HG02798 (cell line): ENCODE measurements around the gene BCL2L1.
A peak's percentile ranks its signal among the peaks of the same experiment; 100 is the strongest.
"Not testable (repeated sequence)": the region's sequence is repeated elsewhere in the genome, so short reads cannot be mapped to it uniquely, and the experiment has no call there.

Experiments
- ATAC-seq: cut with Tn5 transposase; IDR thresholded peaks from one replicate; pipeline ENCODE4 v1.9.1; 2021; ENCODE audit warnings: mild to moderate bottlenecking; ENCODE audit not compliant: unreplicated experiment, poor library complexity

BCL2L1 gene

GRCh38 chr20:31722257-31723068 lies at the start of gene BCL2L1:
Gene BCL2L1 (minus strand): TSS chr20:31722868. CDS start chr20:31722218, 650 bp downstream.
- ATAC-seq = peak; percentile 20

GRCh38 chr20:31770243-31770642 lies 47.6 kb upstream of the BCL2L1 start:
- no peak for ATAC-seq

- no peak for ATAC-seq
These were observed 47.0 kb upstream of the BCL2L1 start for GRCh38 chr20:31769681-31770080.

- ATAC-seq = no peak
These were observed 45.1 kb upstream of the BCL2L1 start for GRCh38 chr20:31767805-31768204.

- no peak for ATAC-seq
These were observed 42.1 kb upstream of the BCL2L1 start for GRCh38 chr20:31764641-31765305.

- no peak for ATAC-seq
These were observed 38.0 kb upstream of the BCL2L1 start for GRCh38 chr20:31760519-31761240.

GRCh38 chr20:31759836-31760518 lies 37.3 kb upstream of the BCL2L1 start:
- no peak for ATAC-seq

- ATAC-seq = no peak
These were observed 36.3 kb upstream of the BCL2L1 start for GRCh38 chr20:31758991-31759390.

- ATAC-seq = no peak
These were observed 35.9 kb upstream of the BCL2L1 start for GRCh38 chr20:31758521-31758920.

- no peak for ATAC-seq
These were observed 34.6 kb upstream of the BCL2L1 start for GRCh38 chr20:31757254-31757653.

GRCh38 chr20:31751126-31751525 lies 28.5 kb upstream of the BCL2L1 start:
- ATAC-seq = no peak

- ATAC-seq = no peak
These were observed 26.6 kb upstream of the BCL2L1 start for GRCh38 chr20:31749223-31749622.

- ATAC-seq = no peak
These were observed 25.0 kb upstream of the BCL2L1 start for GRCh38 chr20:31747640-31748039.

- ATAC-seq = not testable (repeated sequence)
These were observed 24.4 kb upstream of the BCL2L1 start for GRCh38 chr20:31747028-31747427.

- peak; percentile 38 for ATAC-seq
These were observed 23.6 kb upstream of the BCL2L1 start for GRCh38 chr20:31746068-31746878.

GRCh38 chr20:31740656-31741323 lies 18.1 kb upstream of the BCL2L1 start:
- ATAC-seq = no peak

GRCh38 chr20:31740208-31740607 lies 17.5 kb upstream of the BCL2L1 start:
- no peak for ATAC-seq

GRCh38 chr20:31739550-31739977 lies 16.9 kb upstream of the BCL2L1 start:
- ATAC-seq = no peak
